Astrocyte of the hippocampus (primary cell): Measurements from ENCODE around the gene BHLHE23.
"Not testable (repeated sequence)": the region's sequence is repeated elsewhere in the genome, so short reads cannot be mapped to it uniquely, and the experiment has no call there.

Experiments
- DNase-seq: peaks from one replicate; pipeline ENCODE4 v3.0.0; 2011; ENCODE audit warnings: low read depth, low spot score

BHLHE23 gene

GRCh38 chr20:62961310-62961783 is 45.4 kb downstream of the BHLHE23 start:
- DNase-seq: no peak

- not testable (repeated sequence) for DNase-seq
These were observed 46.1 kb downstream of the BHLHE23 start for GRCh38 chr20:62960446-62961309.

GRCh38 chr20:62959998-62960436 is 46.7 kb downstream of the BHLHE23 start:
- DNase-seq: no peak

GRCh38 chr20:62959101-62959971 is 47.4 kb downstream of the BHLHE23 start:
- DNase-seq: no peak

GRCh38 chr20:62958388-62959100 is 48.2 kb downstream of the BHLHE23 start:
- no peak for DNase-seq

GRCh38 chr20:62957136-62958117 is 49.3 kb downstream of the BHLHE23 start:
- DNase-seq: no peak

GRCh38 chr20:62956387-62957135 is 50.2 kb downstream of the BHLHE23 start:
- DNase-seq: no peak
